Islet precursor cell (in vitro differentiated cells): Measurements from ENCODE around the gene PHKA2.
A peak's percentile ranks its signal among the peaks of the same experiment; 100 is the strongest.

Experiments
- DNase-seq: peaks from one replicate; pipeline ENCODE4 v3.0.0-alpha.2; 2018

PHKA2 gene

DNA sequence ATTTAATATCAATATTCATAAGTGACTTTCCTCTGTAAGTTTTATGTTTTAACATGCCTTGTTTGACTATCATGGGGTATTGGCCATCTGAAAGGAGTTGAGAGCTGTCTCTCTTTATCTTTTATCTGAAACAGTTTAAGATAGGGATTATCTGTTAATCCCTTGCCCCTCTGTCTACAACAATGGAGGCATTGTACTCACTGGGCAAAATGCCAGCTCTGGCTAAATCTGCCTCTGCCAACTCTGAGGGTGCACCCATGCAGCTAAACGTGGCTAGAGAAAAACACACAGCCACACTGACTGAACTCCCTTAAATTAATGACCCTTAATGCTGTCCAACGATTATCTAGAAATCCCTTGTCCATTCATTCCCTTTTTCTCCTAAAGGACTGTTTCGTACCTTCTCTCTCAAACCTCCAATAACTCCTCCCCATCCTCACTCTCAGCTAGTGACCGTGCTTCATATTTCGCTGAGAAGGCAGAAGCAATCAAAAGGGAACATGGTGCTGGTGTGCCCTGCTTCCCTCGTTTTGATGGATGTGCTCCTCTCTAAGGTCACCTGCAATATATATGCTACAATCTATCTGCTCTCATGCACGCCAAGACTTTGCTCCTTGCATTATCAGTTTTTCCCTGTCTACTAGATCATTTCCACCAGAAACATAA is 10.3 kb downstream of the PHKA2 start:
- DNase-seq = no peak

DNA sequence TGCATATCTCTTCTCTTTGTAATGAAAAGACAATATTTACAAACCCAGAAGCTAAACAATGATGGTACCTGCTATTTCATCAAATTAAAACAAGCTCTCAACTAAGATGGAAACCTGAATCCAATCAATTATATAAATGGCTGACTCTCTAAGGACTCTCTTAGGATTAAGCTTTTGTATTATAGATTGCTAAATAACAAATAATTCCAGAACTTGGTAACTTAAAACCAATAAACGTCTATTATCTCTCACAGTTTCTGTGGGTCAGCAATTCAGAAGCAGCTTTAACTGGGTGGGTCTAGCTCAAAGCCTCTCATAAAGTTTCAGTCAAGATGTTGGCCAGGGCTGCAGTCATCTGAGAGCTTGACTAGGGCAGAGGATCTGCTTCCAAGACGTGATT is 12.4 kb downstream of the PHKA2 start:
- DNase-seq = no peak

- DNase-seq = no peak
Observed at GRCh38 chrX:18970465-18970864, 13.4 kb downstream of the PHKA2 start.

- DNase-seq = no peak
Observed at GRCh38 chrX:18966624-18967023, 17.3 kb downstream of the PHKA2 start.

GRCh38 chrX:18964901-18965300 is 19.0 kb downstream of the PHKA2 start:
- no peak for DNase-seq

GRCh38 chrX:18964026-18964425 is 19.9 kb downstream of the PHKA2 start:
- DNase-seq = no peak

DNA sequence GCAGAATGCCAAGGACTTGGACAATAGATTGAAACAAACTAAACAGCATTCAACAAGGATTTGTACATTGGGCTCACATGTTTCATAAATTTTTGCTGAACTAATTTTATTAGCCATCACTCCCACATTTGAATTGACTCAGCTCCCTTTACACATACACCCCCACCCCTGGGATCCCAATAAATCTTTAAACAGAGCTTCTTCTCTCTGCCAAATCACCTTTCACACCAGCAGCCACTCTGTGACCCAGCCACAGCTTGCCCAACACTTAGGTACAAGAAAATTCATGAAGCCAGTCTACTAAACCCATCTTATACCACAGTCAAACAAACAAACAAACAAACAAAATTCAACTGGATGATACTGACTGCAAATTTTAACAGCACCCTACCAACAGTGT is 21.6 kb downstream of the PHKA2 start:
- no peak for DNase-seq

GRCh38 chrX:18961686-18962085 is 22.2 kb downstream of the PHKA2 start:
- no peak for DNase-seq

- no peak for DNase-seq
Observed at GRCh38 chrX:18956303-18957032, 27.4 kb downstream of the PHKA2 start.

DNA sequence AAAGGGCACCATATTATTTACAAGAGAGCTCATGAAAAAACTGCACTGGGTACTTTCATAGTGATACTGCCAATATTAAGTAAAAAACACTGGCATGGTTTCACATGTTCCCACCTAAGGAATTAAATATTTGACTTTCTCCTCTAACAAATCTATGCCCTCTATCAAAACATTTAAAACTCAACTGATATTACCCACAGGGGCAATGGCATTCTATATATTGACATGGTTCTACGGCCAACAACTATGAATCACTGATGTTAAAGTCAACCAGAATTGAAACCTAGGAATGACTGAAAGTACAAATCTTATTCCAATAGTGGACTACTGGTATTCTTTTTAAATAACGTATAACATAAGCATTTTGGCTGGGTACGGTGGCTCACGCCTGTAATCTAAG is 28.2 kb downstream of the PHKA2 start:
- no peak for DNase-seq

DNA sequence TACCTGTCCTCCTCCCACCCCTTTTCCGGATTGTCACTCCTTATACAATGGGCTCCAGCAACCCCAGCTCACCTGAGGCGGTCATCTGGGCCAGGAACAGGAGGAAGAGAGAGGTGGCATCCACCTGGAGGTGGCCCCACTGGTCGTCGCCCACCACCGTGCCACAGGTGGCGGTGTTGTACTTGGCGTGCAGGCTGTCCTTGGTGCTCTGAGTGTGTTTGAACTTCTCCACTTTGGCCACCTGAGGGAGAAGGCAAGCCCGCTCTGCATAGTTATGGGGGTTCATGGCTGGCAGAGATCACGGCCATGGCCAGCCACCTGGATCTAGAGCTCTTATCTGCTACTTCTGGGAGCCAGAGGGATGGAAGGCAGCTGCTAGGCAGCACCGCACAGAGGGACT is 32.9 kb downstream of the PHKA2 start:
- no peak for DNase-seq

GRCh38 chrX:18949944-18950301 is 34.0 kb downstream of the PHKA2 start:
- no peak for DNase-seq

GRCh38 chrX:18949291-18949943 is 34.5 kb downstream of the PHKA2 start:
- DNase-seq = no peak

GRCh38 chrX:18946611-18947010 is 37.3 kb downstream of the PHKA2 start:
- no peak for DNase-seq

DNA sequence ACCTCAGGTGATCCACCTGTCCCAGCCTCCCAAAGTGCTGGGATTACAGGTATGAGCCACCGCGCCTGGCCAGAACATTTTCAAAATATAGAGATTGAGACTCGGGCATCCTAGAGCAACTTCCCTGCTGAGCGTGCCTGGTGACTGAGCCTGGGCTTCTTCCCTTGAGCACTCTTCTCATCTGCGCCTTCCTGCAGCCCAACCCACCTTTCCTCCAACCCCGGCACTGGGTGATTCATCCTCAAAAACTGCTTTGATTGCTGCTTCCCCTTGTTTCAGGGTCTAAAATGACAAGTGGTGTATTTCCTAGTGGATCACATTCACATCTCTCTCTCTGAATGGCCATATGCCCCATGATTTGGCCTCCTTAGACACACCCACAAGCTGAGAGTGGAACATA is 37.8 kb downstream of the PHKA2 start:
- peak; percentile 70 for DNase-seq

GRCh38 chrX:18945483-18945882 is 38.4 kb downstream of the PHKA2 start:
- DNase-seq = no peak

DNA sequence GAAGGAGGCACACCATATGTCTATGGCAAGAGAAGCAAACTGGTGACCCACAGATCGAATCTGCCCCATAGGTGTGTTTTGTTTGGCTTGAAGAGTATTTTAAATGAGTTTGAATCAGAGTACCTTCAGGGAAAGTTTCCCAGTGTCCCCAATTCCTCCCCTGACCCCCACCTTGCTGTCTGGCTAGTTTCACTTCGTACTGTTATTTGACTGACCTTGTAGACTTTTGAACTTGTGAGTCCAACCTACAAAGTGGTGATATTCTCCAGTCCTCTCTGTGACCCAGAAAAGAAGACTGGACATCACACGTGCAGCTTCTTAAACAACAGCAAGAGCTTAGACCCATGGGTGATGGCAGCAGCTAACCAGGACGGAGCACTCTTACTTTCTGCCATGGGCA is 39.4 kb downstream of the PHKA2 start:
- DNase-seq = no peak

- DNase-seq = no peak
Observed at GRCh38 chrX:18941896-18942295, 42.0 kb downstream of the PHKA2 start.

- no peak for DNase-seq
Observed at GRCh38 chrX:18938710-18939109, 45.2 kb downstream of the PHKA2 start.

GRCh38 chrX:18937173-18937572 is 46.7 kb downstream of the PHKA2 start:
- DNase-seq = no peak

GRCh38 chrX:18935893-18936292 is 48.0 kb downstream of the PHKA2 start:
- no peak for DNase-seq

DNA sequence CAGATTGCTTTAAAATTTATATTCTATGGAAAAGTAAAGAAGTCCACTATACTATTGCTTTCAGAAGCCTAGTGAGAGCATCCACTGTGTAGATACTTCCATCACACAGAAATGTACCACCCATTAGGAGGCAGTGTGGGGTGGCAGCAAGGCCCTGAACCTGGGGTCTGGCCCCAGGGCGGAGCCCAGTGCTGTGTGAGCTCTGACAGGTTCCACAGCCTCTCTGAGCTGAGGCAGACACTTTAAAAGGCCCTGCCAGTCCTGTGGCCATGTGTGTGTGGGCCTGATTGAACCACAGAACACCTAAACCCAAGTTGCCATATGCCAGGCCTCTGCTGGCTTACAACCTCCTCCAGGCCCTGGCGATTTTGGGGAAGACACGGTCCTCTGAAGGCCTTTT is 49.2 kb downstream of the PHKA2 start:
- DNase-seq = no peak

GRCh38 chrX:18933617-18934016 is 50.3 kb downstream of the PHKA2 start:
- DNase-seq = no peak

- DNase-seq = no peak
Observed at GRCh38 chrX:18931972-18932371, 51.9 kb downstream of the PHKA2 start.
